ENCODE results near the gene RAD51D.

- TF ChIP-seq, protein P1, sequence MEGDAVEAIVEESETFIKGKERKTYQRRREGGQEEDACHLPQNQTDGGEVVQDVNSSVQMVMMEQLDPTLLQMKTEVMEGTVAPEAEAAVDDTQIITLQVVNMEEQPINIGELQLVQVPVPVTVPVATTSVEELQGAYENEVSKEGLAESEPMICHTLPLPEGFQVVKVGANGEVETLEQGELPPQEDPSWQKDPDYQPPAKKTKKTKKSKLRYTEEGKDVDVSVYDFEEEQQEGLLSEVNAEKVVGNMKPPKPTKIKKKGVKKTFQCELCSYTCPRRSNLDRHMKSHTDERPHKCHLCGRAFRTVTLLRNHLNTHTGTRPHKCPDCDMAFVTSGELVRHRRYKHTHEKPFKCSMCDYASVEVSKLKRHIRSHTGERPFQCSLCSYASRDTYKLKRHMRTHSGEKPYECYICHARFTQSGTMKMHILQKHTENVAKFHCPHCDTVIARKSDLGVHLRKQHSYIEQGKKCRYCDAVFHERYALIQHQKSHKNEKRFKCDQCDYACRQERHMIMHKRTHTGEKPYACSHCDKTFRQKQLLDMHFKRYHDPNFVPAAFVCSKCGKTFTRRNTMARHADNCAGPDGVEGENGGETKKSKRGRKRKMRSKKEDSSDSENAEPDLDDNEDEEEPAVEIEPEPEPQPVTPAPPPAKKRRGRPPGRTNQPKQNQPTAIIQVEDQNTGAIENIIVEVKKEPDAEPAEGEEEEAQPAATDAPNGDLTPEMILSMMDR (IDR thresholded peaks at IDR 0.05; ENCODE audit: extremely low read depth in 1 of 2, insufficient read depth in 1 of 2, low read depth in 1 of 2, low read length in 2 of 2) = no peak
- TF ChIP-seq EZH2 (IDR thresholded peaks at IDR 0.05; ENCODE audit: borderline replicate concordance, low read depth, low read length, severe bottlenecking) (no peak), POLR2A (IDR thresholded peaks at IDR 0.05; ENCODE audit: low read depth, low read length) (no peak), MYC (IDR thresholded peaks at IDR 0.05; ENCODE audit: low read depth, low read length) (no peak), POLR2AphosphoS5 (IDR thresholded peaks at IDR 0.05; ENCODE audit: insufficient read depth, low read depth, low read length) (no peak), FOS (IDR thresholded peaks at IDR 0.05; ENCODE audit: borderline replicate concordance, insufficient read depth, low read length) (no peak), JUN (IDR thresholded peaks at IDR 0.05; ENCODE audit: borderline replicate concordance, insufficient read depth, insufficient read length, low read depth) (no peak)
- TF ChIP-seq, protein P2, sequence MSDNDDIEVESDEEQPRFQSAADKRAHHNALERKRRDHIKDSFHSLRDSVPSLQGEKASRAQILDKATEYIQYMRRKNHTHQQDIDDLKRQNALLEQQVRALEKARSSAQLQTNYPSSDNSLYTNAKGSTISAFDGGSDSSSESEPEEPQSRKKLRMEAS (IDR thresholded peaks at IDR 0.05; ENCODE audit: insufficient read depth, insufficient read length) = no peak
Measured at GRCh38 chr17:35069311-35069710, 50.3 kb downstream of the RAD51D start.

Measured in endothelial cell of umbilical vein (primary cell).